ENCODE data around the gene IL17A. TPM values are rescaled to one million over a fixed set of nuclear protein-coding genes. Genes with fewer than 3 reads are reported as not detected.

IL17A gene
- polyA plus RNA-seq, 1 experiment = not detected

- Histone ChIP-seq H3K27ac (ENCODE audit: low read depth, low read length) (no peak overlapping the region), H3K27me3 (ENCODE audit: control insufficient read depth, insufficient read depth, low read length) (peaks cover 2% of the 10 kb centered on the region), H3K4me3 (ENCODE audit: low read depth, low read length) (no peak overlapping the region), H3K9me3 (ENCODE audit: control insufficient read depth, insufficient read depth, low read length) (no peaks in the 10 kb centered on the region)
- CTCF ChIA-PET = interaction anchor here (0.6 to 3.2 kb wide), 9 partner anchors 8 to 462 kb away, joined by 3 to 15 read pairs (median 3); no protein-coding TSS in a partner anchor
- peak; percentile 57 for TF ChIP-seq CTCF (IDR thresholded peaks at IDR 0.05; ENCODE audit: low read depth, low read length)
- POLR2A ChIA-PET = no interaction called here
- DNase-seq (ENCODE audit: low read depth, low spot score) = peak; percentile 18
Measured at GRCh38 chr6:52233975-52234823, 48.0 kb downstream of the IL17A start.

Small RNAs within 50 kb of the gene (small RNA-seq; reads per million reads assigned to genes)
- gene MIR133B (ENCODE audit: insufficient read length, low read depth) = not detected
- gene MIR206 (ENCODE audit: insufficient read length, low read depth) = not detected

Other genes starting within 250 kb of the IL17A start
- gene PKHD1, start 98.8 kb upstream of the IL17A start, polyA plus RNA-seq (2011; rRNA removed) = not detected in 2 replicates
- gene IL17F, start 58.1 kb downstream of the IL17A start, polyA plus RNA-seq (2011; rRNA removed) = not detected in 2 replicates
- 28.4 and 33.6 TPM in 2 replicates for gene MCM3, start 98.4 kb downstream of the IL17A start, polyA plus RNA-seq (2011; rRNA removed)
- 4.2 and 4.6 TPM in 2 replicates for gene PAQR8, start 175.8 kb downstream of the IL17A start, polyA plus RNA-seq (2011; rRNA removed)
- gene EFHC1, start 234.0 kb downstream of the IL17A start, polyA plus RNA-seq (2011; rRNA removed) = 43.3 and 59.8 TPM in 2 replicates

Measured in AG04450 (cell line).